Brain microvascular endothelial cell (primary cell): ENCODE measurements around the gene IL17REL.
A peak's percentile ranks its signal among the peaks of the same experiment; 100 is the strongest.

Experiments
- DNase-seq: peaks from one replicate; pipeline ENCODE4 v3.0.0-alpha.2; 2020
- H3K27ac ChIP-seq: fragments of 250-450 bp; sonication (Bioruptor Pico); 2 replicates; pipeline ENCODE4 v1.5.1; 2020; ENCODE audit warnings: mild to moderate bottlenecking, moderate library complexity
- H3K27me3 ChIP-seq: fragments of 250-450 bp; sonication (Bioruptor Pico); replicated peaks from 2 replicates; pipeline ENCODE4 v1.5.1; 2020; ENCODE audit warnings: mild to moderate bottlenecking
- H3K36me3 ChIP-seq: fragments of 250-450 bp; sonication (Bioruptor Pico); replicated peaks from 2 replicates; pipeline ENCODE4 v1.5.1; 2020; ENCODE audit warnings: mild to moderate bottlenecking
- H3K4me3 ChIP-seq: 2 replicates; pipeline ENCODE4 v1.5.1; 2011; ENCODE audit warnings: low read depth, mild to moderate bottlenecking, control low read depth, low read length, moderate library complexity
- in situ Hi-C: cut with HindIII; loops from 2 replicates; pipeline ENCODE4 v1.10.0; 2017; ENCODE audit warnings: low sequenced_read_pairs, low pct_ligation_motif_present
- TF ChIP-seq, protein P1 (sequence below): IDR thresholded peaks from 2 replicates; pipeline ENCODE4 v1.5.1; 2011; ENCODE audit warnings: low read depth, mild to moderate bottlenecking, moderate library complexity, low read length, control low read depth, inconsistent platforms; ENCODE audit errors: missing control alignments

IL17REL gene

DNA sequence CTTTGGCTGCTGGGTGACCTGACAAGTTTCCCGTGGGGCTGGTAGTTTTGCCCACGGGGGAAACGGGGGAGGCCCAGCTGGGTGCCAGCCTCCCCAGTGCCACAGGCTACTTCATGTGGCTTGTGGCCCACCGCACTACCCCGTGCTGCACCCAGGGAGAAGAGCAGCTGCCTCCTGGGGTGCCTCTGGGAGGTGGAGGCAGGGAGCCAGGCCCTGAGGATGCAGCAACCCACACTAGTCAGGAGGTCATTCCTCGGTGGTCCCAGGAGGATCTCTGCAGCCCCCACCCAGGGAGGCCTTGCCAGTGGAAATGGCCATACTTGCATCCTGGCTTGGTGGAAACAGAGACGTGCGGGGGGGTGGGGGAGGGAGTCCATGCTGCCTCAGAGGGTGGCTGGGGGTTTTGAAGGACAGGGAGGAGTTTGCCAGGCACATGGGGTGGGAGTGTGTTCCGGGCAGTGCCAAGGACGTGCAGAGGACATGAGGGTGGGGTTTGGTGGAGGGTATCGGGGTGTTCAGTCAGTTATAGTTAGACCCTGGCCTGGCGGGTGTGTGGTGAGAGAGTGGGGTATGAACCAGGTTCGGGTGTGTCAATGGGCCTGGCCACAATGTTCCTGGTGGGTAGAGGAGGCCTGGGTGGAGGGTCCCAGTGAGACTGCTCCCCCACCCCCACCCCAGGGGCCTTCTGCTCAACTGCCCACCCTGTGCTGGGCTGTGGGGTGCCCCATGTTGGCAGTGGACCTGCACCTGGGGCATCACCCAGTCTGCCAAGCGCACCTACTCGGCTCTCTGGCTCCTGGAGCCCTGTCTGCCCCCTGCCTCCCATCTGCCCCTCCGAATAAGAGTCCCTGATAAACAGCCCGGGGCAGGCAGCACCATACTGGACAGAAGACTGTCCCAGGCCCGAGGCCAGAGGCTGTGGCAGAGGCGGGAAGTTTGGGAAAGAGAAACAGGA lies 48.2 kb downstream of the IL17REL start:
- peaks cover 20% of the 10 kb centered on the region for H3K36me3 ChIP-seq
- in situ Hi-C loops, result no loop called here
- no peak overlapping the region for H3K27ac ChIP-seq
- TF ChIP-seq, protein P1, sequence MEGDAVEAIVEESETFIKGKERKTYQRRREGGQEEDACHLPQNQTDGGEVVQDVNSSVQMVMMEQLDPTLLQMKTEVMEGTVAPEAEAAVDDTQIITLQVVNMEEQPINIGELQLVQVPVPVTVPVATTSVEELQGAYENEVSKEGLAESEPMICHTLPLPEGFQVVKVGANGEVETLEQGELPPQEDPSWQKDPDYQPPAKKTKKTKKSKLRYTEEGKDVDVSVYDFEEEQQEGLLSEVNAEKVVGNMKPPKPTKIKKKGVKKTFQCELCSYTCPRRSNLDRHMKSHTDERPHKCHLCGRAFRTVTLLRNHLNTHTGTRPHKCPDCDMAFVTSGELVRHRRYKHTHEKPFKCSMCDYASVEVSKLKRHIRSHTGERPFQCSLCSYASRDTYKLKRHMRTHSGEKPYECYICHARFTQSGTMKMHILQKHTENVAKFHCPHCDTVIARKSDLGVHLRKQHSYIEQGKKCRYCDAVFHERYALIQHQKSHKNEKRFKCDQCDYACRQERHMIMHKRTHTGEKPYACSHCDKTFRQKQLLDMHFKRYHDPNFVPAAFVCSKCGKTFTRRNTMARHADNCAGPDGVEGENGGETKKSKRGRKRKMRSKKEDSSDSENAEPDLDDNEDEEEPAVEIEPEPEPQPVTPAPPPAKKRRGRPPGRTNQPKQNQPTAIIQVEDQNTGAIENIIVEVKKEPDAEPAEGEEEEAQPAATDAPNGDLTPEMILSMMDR, result no peak
- no peaks in the 10 kb centered on the region for H3K27me3 ChIP-seq
- no peak overlapping the region for H3K4me3 ChIP-seq
- DNase-seq, result no peak

DNA sequence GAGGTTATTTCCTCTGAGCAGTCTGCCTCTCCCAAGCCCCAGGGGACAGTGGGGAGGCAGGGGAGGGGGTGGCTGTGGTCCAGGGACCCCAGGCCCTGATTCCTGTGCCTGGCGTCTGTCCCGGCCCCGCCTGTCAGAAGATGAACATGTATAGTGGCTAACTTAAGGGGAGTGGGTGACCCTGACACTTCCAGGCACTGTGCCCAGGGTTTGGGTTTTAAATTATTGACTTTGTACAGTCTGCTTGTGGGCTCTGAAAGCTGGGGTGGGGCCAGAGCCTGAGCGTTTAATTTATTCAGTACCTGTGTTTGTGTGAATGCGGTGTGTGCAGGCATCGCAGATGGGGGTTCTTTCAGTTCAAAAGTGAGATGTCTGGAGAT lies 48.9 kb downstream of the IL17REL start:
- in situ Hi-C loops, result no loop called here
- H3K27me3 ChIP-seq, result no peaks in the 10 kb centered on the region
- no peak overlapping the region for H3K27ac ChIP-seq
- H3K36me3 ChIP-seq, result peaks cover 20% of the 10 kb centered on the region
- no peak for DNase-seq
- no peak overlapping the region for H3K4me3 ChIP-seq
- TF ChIP-seq, protein P1, result no peak

DNA sequence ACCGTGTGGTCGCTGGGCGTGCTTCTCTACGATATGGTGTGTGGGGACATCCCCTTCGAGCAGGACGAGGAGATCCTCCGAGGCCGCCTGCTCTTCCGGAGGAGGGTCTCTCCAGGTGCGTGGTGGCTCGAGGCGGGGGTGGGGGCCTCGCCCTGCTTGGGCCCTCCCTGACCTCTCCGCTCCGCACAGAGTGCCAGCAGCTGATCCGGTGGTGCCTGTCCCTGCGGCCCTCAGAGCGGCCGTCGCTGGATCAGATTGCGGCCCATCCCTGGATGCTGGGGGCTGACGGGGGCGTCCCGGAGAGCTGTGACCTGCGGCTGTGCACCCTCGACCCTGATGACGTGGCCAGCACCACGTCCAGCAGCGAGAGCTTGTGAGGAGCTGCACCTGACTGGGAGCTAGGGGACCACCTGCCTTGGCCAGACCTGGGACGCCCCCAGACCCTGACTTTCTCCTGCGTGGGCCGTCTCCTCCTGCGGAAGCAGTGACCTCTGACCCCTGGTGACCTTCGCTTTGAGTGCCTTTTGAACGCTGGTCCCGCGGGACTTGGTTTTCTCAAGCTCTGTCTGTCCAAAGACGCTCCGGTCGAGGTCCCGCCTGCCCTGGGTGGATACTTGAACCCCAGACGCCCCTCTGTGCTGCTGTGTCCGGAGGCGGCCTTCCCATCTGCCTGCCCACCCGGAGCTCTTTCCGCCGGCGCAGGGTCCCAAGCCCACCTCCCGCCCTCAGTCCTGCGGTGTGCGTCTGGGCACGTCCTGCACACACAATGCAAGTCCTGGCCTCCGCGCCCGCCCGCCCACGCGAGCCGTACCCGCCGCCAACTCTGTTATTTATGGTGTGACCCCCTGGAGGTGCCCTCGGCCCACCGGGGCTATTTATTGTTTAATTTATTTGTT lies 49.6 kb downstream of the IL17REL start:
- in situ Hi-C loops, result no loop called here
- H3K27ac ChIP-seq, result peak overlapping the region; percentile 87

DNA sequence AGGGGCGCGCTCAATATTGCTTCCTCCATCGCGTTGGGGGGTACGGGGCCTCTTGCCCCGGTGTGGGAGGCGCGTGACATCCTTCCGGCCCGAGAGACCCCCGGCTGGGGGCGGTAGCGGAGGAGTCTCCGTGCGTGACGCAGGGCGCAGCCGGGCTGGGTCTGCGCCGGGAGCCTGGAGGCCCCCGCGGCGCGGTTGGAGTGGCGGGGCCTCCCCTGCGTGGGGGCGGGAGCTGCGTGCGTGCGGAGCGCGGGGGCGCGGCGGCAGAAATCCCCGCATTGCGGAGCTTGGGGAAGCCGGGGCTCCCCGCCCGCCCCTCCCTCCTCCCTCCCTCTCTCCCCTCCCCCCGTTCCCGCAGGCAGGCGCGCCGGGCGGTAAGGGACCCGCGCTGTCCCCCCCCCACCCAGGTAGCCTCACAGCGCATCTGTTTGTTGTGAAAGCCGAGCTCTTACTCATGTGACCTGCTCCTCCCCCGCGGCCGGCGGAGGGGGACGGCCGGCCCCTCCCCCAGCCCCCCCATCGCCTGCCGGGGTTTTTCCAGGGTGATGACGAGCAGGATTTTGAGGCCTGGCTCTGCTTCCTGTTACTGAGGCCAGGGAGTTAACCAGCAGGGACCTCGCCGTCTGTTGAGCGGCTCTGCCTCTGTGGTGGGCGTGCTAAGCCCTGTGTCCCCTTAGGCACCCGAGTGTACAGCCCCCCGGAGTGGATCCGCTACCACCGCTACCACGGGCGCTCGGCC lies 50.4 kb downstream of the IL17REL start:
- peak overlapping the region; percentile 91 for H3K27ac ChIP-seq
- H3K4me3 ChIP-seq, result peak overlapping the region; percentile 70
- TF ChIP-seq, protein P1, result no peak
- H3K27me3 ChIP-seq, result no peaks in the 10 kb centered on the region
- in situ Hi-C loops, result no loop called here
- peaks cover 20% of the 10 kb centered on the region for H3K36me3 ChIP-seq
- DNase-seq, result peak; percentile 89

More for the DNA sequence above, 49.6 kb downstream of the IL17REL start:
- TF ChIP-seq, protein P1, result no peak
- DNase-seq, result no peak
- H3K36me3 ChIP-seq, result peaks cover 20% of the 10 kb centered on the region
- H3K4me3 ChIP-seq, result peak overlapping the region; percentile 70
- H3K27me3 ChIP-seq, result no peaks in the 10 kb centered on the region

DNA sequence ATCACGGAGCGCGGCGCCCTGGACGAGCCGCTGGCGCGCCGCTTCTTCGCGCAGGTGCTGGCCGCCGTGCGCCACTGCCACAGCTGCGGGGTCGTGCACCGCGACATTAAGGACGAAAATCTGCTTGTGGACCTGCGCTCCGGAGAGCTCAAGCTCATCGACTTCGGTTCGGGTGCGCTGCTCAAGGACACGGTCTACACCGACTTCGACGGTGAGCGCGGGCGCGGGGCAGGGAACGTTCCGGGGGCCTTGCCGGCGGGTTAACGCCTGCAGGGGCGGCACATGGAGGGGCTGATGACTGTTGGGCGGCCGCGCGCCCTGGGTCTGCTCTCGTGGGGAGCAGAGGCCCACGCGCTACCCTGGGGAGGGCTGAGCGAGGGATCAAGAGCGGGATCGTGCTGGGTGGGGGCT lies 51.0 kb downstream of the IL17REL start:
- Histone ChIP-seq H3K27ac (peak overlapping the region; percentile 91), H3K4me3 (peak overlapping the region; percentile 70), H3K27me3 (no peaks in the 10 kb centered on the region), H3K36me3 (peaks cover 20% of the 10 kb centered on the region)
- TF ChIP-seq, protein P1, result no peak
- no peak for DNase-seq
- in situ Hi-C loops, result no loop called here
